ENCODE data around the gene CDC14C.

CDC14C gene

DNA sequence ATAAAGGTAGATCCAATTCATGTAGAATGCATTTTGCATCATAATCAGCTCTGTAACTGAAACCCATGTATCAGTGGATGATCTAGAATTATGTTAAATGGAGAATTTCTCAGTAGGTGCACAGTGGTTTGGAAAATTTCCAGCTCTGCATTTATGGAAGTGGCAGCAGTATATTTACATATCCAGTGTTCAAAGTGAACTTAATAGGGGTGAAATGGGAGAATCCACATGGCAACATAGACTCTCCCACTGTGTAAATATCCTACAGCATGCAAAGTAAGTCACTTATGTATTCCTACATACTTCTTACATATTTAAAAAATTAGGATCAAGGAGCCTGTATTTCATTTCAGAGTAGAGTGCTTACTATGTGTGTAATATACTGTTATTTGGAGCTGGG, 35.3 kb downstream of the CDC14C start:
- Histone ChIP-seq H3K4me3 (ENCODE audit: low read length) (no peak overlapping the region), H3K36me3 (ENCODE audit: control insufficient read depth, low read length) (no peaks in the 10 kb centered on the region), H3K27me3 (ENCODE audit: control insufficient read depth, low read length) (no peaks in the 10 kb centered on the region), H3K79me2 (ENCODE audit: control insufficient read depth, low read length) (no peaks in the 10 kb centered on the region), H4K20me1 (ENCODE audit: control insufficient read depth, insufficient read depth, low read depth, low read length) (no peaks in the 10 kb centered on the region), H3K9me2 (replicated peaks; ENCODE audit: control insufficient read depth, low read length) (no peaks in the 10 kb centered on the region), H3K9me3 (ENCODE audit: control insufficient read depth, insufficient read depth, low read length) (no peaks in the 10 kb centered on the region), H3K4me1 (ENCODE audit: control insufficient read depth, low read length) (no peaks in the 10 kb centered on the region), H3K27ac (ENCODE audit: low read depth, low read length) (no peak overlapping the region), H3F3A (ENCODE audit: control insufficient read depth, insufficient read depth) (no peaks in the 10 kb centered on the region), H3K4me2 (ENCODE audit: low read length) (no peak overlapping the region)
- TF ChIP-seq, protein P1, sequence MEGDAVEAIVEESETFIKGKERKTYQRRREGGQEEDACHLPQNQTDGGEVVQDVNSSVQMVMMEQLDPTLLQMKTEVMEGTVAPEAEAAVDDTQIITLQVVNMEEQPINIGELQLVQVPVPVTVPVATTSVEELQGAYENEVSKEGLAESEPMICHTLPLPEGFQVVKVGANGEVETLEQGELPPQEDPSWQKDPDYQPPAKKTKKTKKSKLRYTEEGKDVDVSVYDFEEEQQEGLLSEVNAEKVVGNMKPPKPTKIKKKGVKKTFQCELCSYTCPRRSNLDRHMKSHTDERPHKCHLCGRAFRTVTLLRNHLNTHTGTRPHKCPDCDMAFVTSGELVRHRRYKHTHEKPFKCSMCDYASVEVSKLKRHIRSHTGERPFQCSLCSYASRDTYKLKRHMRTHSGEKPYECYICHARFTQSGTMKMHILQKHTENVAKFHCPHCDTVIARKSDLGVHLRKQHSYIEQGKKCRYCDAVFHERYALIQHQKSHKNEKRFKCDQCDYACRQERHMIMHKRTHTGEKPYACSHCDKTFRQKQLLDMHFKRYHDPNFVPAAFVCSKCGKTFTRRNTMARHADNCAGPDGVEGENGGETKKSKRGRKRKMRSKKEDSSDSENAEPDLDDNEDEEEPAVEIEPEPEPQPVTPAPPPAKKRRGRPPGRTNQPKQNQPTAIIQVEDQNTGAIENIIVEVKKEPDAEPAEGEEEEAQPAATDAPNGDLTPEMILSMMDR (IDR thresholded peaks at IDR 0.05; ENCODE audit: low read depth, low read length, poor library complexity, severe bottlenecking) = no peak
- TF ChIP-seq EZH2phosphoT487 (IDR thresholded peaks at IDR 0.05; ENCODE audit: borderline replicate concordance, low read length) = no peak

DNA sequence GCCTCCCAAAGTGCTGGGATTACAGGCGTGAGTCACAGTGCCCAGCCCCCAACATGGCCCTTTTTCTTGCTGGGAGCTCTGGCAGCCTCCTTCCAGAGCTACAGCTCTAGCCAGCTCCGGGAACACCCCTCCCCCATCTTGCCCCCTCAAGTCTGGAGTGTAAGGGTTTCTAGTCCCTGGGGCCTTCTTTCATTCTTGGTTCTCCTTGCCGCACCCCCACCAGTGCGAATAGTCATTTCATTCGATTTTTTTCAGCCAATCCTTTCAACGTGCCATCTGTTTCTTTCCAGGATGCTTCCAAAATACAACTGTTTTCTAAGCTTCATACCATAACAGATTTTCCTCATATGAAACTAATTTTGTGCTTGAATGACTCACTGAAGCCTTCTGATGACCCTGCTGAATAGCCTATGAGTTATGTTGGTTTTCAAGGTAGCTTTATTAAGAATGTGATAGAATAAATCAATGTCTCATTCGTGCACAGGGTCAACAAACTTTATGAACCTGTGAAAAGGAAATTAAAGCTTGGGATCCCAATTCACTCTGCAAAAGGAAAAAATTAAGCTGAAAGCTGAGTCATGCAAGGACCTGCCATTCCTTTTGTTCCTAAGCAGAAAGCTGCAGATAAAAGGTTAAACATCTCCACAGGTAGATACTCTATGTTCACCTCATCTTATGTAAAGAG, 38.6 kb downstream of the CDC14C start:
- Histone ChIP-seq H3F3A (ENCODE audit: control insufficient read depth, insufficient read depth) (no peaks in the 10 kb centered on the region), H3K9me2 (replicated peaks; ENCODE audit: control insufficient read depth, low read length) (no peaks in the 10 kb centered on the region), H3K36me3 (ENCODE audit: control insufficient read depth, low read length) (no peaks in the 10 kb centered on the region), H3K4me1 (ENCODE audit: control insufficient read depth, low read length) (no peaks in the 10 kb centered on the region), H3K4me2 (ENCODE audit: low read length) (no peak overlapping the region), H3K27ac (ENCODE audit: low read depth, low read length) (no peak overlapping the region), H3K4me3 (ENCODE audit: low read length) (no peak overlapping the region), H3K79me2 (ENCODE audit: control insufficient read depth, low read length) (no peaks in the 10 kb centered on the region), H4K20me1 (ENCODE audit: control insufficient read depth, insufficient read depth, low read depth, low read length) (no peaks in the 10 kb centered on the region), H3K9me3 (ENCODE audit: control insufficient read depth, insufficient read depth, low read length) (no peaks in the 10 kb centered on the region), H3K27me3 (ENCODE audit: control insufficient read depth, low read length) (no peaks in the 10 kb centered on the region)
- TF ChIP-seq, protein P1 (IDR thresholded peaks at IDR 0.05; ENCODE audit: low read depth, low read length, poor library complexity, severe bottlenecking) = no peak
- TF ChIP-seq EZH2phosphoT487 (IDR thresholded peaks at IDR 0.05; ENCODE audit: borderline replicate concordance, low read length) = no peak

DNA sequence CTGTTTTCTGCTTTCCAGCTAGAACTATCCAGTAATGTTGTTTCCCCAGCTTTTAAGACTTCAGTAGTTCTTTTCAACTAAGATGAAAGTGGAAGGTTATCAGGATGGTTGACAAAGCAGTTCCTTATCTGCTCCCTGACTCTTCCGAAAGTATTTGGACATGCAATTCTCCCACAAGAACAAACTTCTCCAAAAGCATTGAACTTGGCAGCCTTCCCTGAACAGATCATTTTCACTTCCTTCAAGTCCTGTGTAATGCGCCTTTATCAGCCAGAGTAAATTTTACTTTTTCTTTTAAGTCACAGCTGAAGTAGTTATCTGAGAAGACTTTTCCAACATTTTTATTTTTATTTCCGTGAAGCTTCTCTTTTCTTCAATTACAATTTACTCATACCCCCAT, 39.7 kb downstream of the CDC14C start:
- Histone ChIP-seq H3K4me3 (ENCODE audit: low read length) (no peak overlapping the region), H4K20me1 (ENCODE audit: control insufficient read depth, insufficient read depth, low read depth, low read length) (no peaks in the 10 kb centered on the region), H3K4me2 (ENCODE audit: low read length) (no peak overlapping the region), H3F3A (ENCODE audit: control insufficient read depth, insufficient read depth) (no peaks in the 10 kb centered on the region), H3K36me3 (ENCODE audit: control insufficient read depth, low read length) (no peaks in the 10 kb centered on the region), H3K9me2 (replicated peaks; ENCODE audit: control insufficient read depth, low read length) (no peaks in the 10 kb centered on the region), H3K27ac (ENCODE audit: low read depth, low read length) (no peak overlapping the region), H3K9me3 (ENCODE audit: control insufficient read depth, insufficient read depth, low read length) (no peaks in the 10 kb centered on the region), H3K27me3 (ENCODE audit: control insufficient read depth, low read length) (no peaks in the 10 kb centered on the region), H3K4me1 (ENCODE audit: control insufficient read depth, low read length) (no peaks in the 10 kb centered on the region), H3K79me2 (ENCODE audit: control insufficient read depth, low read length) (no peaks in the 10 kb centered on the region)
- TF ChIP-seq EZH2phosphoT487 (IDR thresholded peaks at IDR 0.05; ENCODE audit: borderline replicate concordance, low read length) = no peak
- TF ChIP-seq, protein P1 (IDR thresholded peaks at IDR 0.05; ENCODE audit: low read depth, low read length, poor library complexity, severe bottlenecking) = no peak
